ENCODE results near the gene SEPTIN11. TPM values are rescaled to one million over a fixed set of nuclear protein-coding genes. Genes with fewer than 3 reads are reported as not detected.

SEPTIN11 gene
- polyA plus RNA-seq, 1 donor (not counting 4 experiments of a cell fraction or from before 2014, with no cell fraction given): 99.3 TPM

GRCh38 chr4:76995776-76996175 lies 46.2 kb downstream of the SEPTIN11 start:
- DNase-seq (ENCODE audit: low read depth, low spot score): no peak
- no peak for TF ChIP-seq CTCF (optimal IDR thresholded peaks at IDR 0.05 in 1 of 3, IDR thresholded peaks at IDR 0.05 in 1 of 3, conservative IDR thresholded peaks at IDR 0.05 in 1 of 3; ENCODE audit: extremely low read depth in 1 of 3, insufficient read depth in 2 of 3, low read length in 3 of 3)
- TF ChIP-seq EZH2 (IDR thresholded peaks at IDR 0.05; ENCODE audit: low read length): no peak
- H3K4me2 ChIP-seq (ENCODE audit: control insufficient read depth, extremely low read depth, insufficient read depth, low read depth, low read length): no peak overlapping the region
- no peaks in the 10 kb centered on the region for H3K9me3 ChIP-seq (ENCODE audit: control insufficient read depth, low read depth, low read length)
- H4K20me1 ChIP-seq (ENCODE audit: control insufficient read depth, extremely low read depth, insufficient read depth, low read length): no peaks in the 10 kb centered on the region
- no peak for FAIRE-seq
- peaks cover 26% of the 10 kb centered on the region for H3K79me2 ChIP-seq (ENCODE audit: control insufficient read depth, insufficient read depth, low read length)
- no peak overlapping the region for H3K4me3 ChIP-seq (ENCODE audit: control insufficient read depth in 2 of 3, extremely low read depth in 1 of 3, insufficient read depth in 2 of 3, low read depth in 1 of 3, low read length in 3 of 3)
- dilution Hi-C loops (cut with MboI; ENCODE audit: extremely low pct_ligation_motif_present, low sequenced_read_pairs): no loop called here
- peaks cover 6 to 19% of the 10 kb centered on the region in 2 experiments for H3K36me3 ChIP-seq (ENCODE audit: control insufficient read depth in 2 of 2, extremely low read depth in 1 of 2, insufficient read depth in 2 of 2, low read length in 2 of 2)
- H3K4me1 ChIP-seq (ENCODE audit: control insufficient read depth, extremely low read depth, insufficient read depth, low read length): peaks cover 4% of the 10 kb centered on the region
- H3K9me1 ChIP-seq (ENCODE audit: control insufficient read depth, extremely low read depth, insufficient read depth, low read length): no peaks in the 10 kb centered on the region
- no peak overlapping the region for H3K27ac ChIP-seq (ENCODE audit: control insufficient read depth, insufficient read depth, low read length)
- no peak overlapping the region for H3K9ac ChIP-seq (ENCODE audit: control insufficient read depth, extremely low read depth, insufficient read depth, low read length)
- no peaks in the 10 kb centered on the region for H3K27me3 ChIP-seq (ENCODE audit: control insufficient read depth, extremely low read depth, insufficient read depth, low read length)
- no peak overlapping the region for H2AFZ ChIP-seq (ENCODE audit: control insufficient read depth, low read length)

GRCh38 chr4:76996445-76996844 lies 46.9 kb downstream of the SEPTIN11 start:
- Histone ChIP-seq H3K27me3 (ENCODE audit: control insufficient read depth, extremely low read depth, insufficient read depth, low read length) (no peaks in the 10 kb centered on the region), H4K20me1 (ENCODE audit: control insufficient read depth, extremely low read depth, insufficient read depth, low read length) (no peaks in the 10 kb centered on the region), H3K9ac (ENCODE audit: control insufficient read depth, extremely low read depth, insufficient read depth, low read length) (no peak overlapping the region), H2AFZ (ENCODE audit: control insufficient read depth, low read length) (no peak overlapping the region), H3K36me3 (ENCODE audit: control insufficient read depth in 2 of 2, extremely low read depth in 1 of 2, insufficient read depth in 2 of 2, low read length in 2 of 2) (peaks cover 6 to 19% of the 10 kb centered on the region in 2 experiments), H3K9me3 (ENCODE audit: control insufficient read depth, low read depth, low read length) (no peaks in the 10 kb centered on the region), H3K79me2 (ENCODE audit: control insufficient read depth, insufficient read depth, low read length) (peaks cover 22% of the 10 kb centered on the region), H3K9me1 (ENCODE audit: control insufficient read depth, extremely low read depth, insufficient read depth, low read length) (no peaks in the 10 kb centered on the region), H3K4me1 (ENCODE audit: control insufficient read depth, extremely low read depth, insufficient read depth, low read length) (no peaks in the 10 kb centered on the region), H3K4me2 (ENCODE audit: control insufficient read depth, extremely low read depth, insufficient read depth, low read depth, low read length) (no peak overlapping the region), H3K4me3 (ENCODE audit: control insufficient read depth in 2 of 3, extremely low read depth in 1 of 3, insufficient read depth in 2 of 3, low read depth in 1 of 3, low read length in 3 of 3) (no peak overlapping the region), H3K27ac (ENCODE audit: control insufficient read depth, insufficient read depth, low read length) (no peak overlapping the region)
- TF ChIP-seq CTCF (optimal IDR thresholded peaks at IDR 0.05 in 1 of 3, IDR thresholded peaks at IDR 0.05 in 1 of 3, conservative IDR thresholded peaks at IDR 0.05 in 1 of 3; ENCODE audit: extremely low read depth in 1 of 3, insufficient read depth in 2 of 3, low read length in 3 of 3): no peak
- TF ChIP-seq EZH2 (IDR thresholded peaks at IDR 0.05; ENCODE audit: low read length): no peak
- dilution Hi-C loops (cut with MboI; ENCODE audit: extremely low pct_ligation_motif_present, low sequenced_read_pairs): no loop called here
- DNase-seq (ENCODE audit: low read depth, low spot score): no peak
- FAIRE-seq: no peak

Measured in keratinocyte (primary cell).